GM12878 (cell line): Measurements from ENCODE around the gene KRT34. TPM values are rescaled to one million over a fixed set of nuclear protein-coding genes. Genes with fewer than 3 reads are reported as not detected.
"Not testable (repeated sequence)": the region's sequence is repeated elsewhere in the genome, so short reads cannot be mapped to it uniquely, and the experiment has no call there.

ENCODE experiments used
- ATAC-seq: fragments of 200-7000 bp; cut with Tn5 transposase; 3 replicates; pipeline ENCODE4 v1.9.1; 2020; ENCODE audit warnings: mild to moderate bottlenecking, moderate library complexity
- BruUV-seq: library from RNA; stranded (reverse); fragments of 400-500 nt; replicated peaks from 2 replicates; lab custom pipeline; 2021; lab: Mats Ljungman, UMichigan
- CTCF ChIA-PET: fragments of 300-600 bp; sonication (Branson Sonifier 250); formaldehyde crosslinking; extraction: SDS; loops from one replicate; lab custom pipeline; 2021; ENCODE audit warnings: inconsistent platforms; lab: Yijun Ruan, JAX
- POLR2A ChIA-PET: fragments of 350-600 bp; formaldehyde crosslinking; extraction: SDS; loops from one replicate; lab custom pipeline; 2021; ENCODE audit warnings: inconsistent platforms; lab: Charles Lee
- RAD21 ChIA-PET: fragments of 300-600 bp; sonication (Branson Sonifier 250); formaldehyde crosslinking; loops from one replicate; lab custom pipeline; 2023; ENCODE audit warnings: antibody characterized with exemption; ENCODE audit not compliant: unreplicated experiment; lab: Charles Lee
- SMC1A ChIA-PET: fragments of 300-600 bp; sonication (Branson Sonifier 250); formaldehyde crosslinking; loops from one replicate; lab custom pipeline; 2023; ENCODE audit not compliant: unreplicated experiment, uncharacterized antibody; lab: Charles Lee
- DNase-seq: peaks from one replicate; pipeline ENCODE4 v3.0.0-alpha.2; 2011; ENCODE audit warnings: low read depth, low spot score
- FAIRE-seq: peaks from 3 replicates; lab custom pipeline; 2011; peaks lifted over from hg19 to GRCh38; lab: Jason Lieb, UNC
- H2AFZ ChIP-seq: 2 replicates; pipeline ENCODE4 v1.6.0; 2011; ENCODE audit warnings: low read depth, low read length, control low read depth; ENCODE audit not compliant: control insufficient read depth
- H3K27ac ChIP-seq: 2 replicates; pipeline ENCODE4 v1.5.1; 2011; ENCODE audit warnings: control low read depth; ENCODE audit not compliant: control insufficient read depth, insufficient read depth
- H3K27me3 ChIP-seq, 2 experiments: replicated peaks in 1 of 2; 2 replicates each; pipeline versions ENCODE4 v1.6.0 to v1.6.1; 2011; ENCODE audit warnings: low read length in 1 of 2; ENCODE audit not compliant: control insufficient read depth in 2 of 2, insufficient read depth in 2 of 2
- H3K36me3 ChIP-seq, 2 experiments: 2 replicates each; pipeline ENCODE4 v1.5.1; 2011; ENCODE audit warnings: low read length in 1 of 2; ENCODE audit not compliant: control insufficient read depth in 2 of 2, insufficient read depth in 2 of 2
- H3K4me1 ChIP-seq: 2 replicates; pipeline ENCODE4 v1.6.1; 2011; ENCODE audit warnings: mild to moderate bottlenecking, low read length, moderate library complexity, mixed read lengths; ENCODE audit not compliant: control insufficient read depth, insufficient read depth
- H3K4me2 ChIP-seq: 2 replicates; pipeline ENCODE4 v1.6.0; 2011; ENCODE audit warnings: control low read depth; ENCODE audit not compliant: control insufficient read depth, insufficient read depth
- H3K4me3 ChIP-seq: fragments of 200-600 bp; sonication (generic); 2 replicates; pipeline ENCODE4 v1.5.1; 2016
- H3K79me2 ChIP-seq: 2 replicates; pipeline ENCODE4 v1.6.0; 2011; ENCODE audit warnings: low read length; ENCODE audit not compliant: control insufficient read depth, insufficient read depth
- H3K9ac ChIP-seq: 2 replicates; pipeline ENCODE4 v1.8.0; 2011; ENCODE audit warnings: low read length, control low read depth, mixed read lengths; ENCODE audit not compliant: control insufficient read depth, insufficient read depth
- H3K9me3 ChIP-seq: replicated peaks from 3 replicates; pipeline ENCODE4 v1.5.1; 2011; ENCODE audit warnings: mild to moderate bottlenecking, low read length; ENCODE audit not compliant: control insufficient read depth, insufficient read depth
- H4K20me1 ChIP-seq: 2 replicates; pipeline ENCODE4 v1.6.0; 2011; ENCODE audit not compliant: control insufficient read depth, insufficient read depth
- HDGF ChIP-seq: fragments of 450-650 bp; IDR thresholded peaks from 2 replicates; pipeline ENCODE4 v1.6.1; 2016; ENCODE audit warnings: antibody characterized with exemption
- IKZF2 ChIP-seq, 2 experiments: fragments of 450-650 bp; IDR thresholded peaks; 2 replicates each; pipeline ENCODE4 v1.6.1; 2017; ENCODE audit warnings: mild to moderate bottlenecking in 2 of 2, moderate library complexity in 2 of 2
- KDM1A ChIP-seq: fragments of 200-600 bp; sonication (generic); IDR thresholded peaks from 2 replicates; pipeline ENCODE4 v1.6.1; 2016; ENCODE audit warnings: borderline replicate concordance
- NFXL1 ChIP-seq: fragments of 450-650 bp; IDR thresholded peaks from 2 replicates; pipeline ENCODE4 v1.6.1; 2017; ENCODE audit warnings: antibody characterized with exemption, mild to moderate bottlenecking, borderline replicate concordance
- NFYA ChIP-seq: IDR thresholded peaks from 2 replicates; pipeline ENCODE4 v1.6.1; 2011; ENCODE audit warnings: low read depth, mild to moderate bottlenecking, low read length, improper control_type of control experiment, borderline replicate concordance
- POU2F2 ChIP-seq: IDR thresholded peaks from 3 replicates; pipeline ENCODE4 v1.6.1; 2011; ENCODE audit warnings: low read depth, mild to moderate bottlenecking, low read length, borderline replicate concordance
- RELB ChIP-seq: fragments of 450-650 bp; IDR thresholded peaks from 2 replicates; pipeline ENCODE4 v1.6.1; 2017; ENCODE audit warnings: low read depth, mild to moderate bottlenecking, moderate library complexity
- SMAD1 ChIP-seq: fragments of 450-650 bp; IDR thresholded peaks from 2 replicates; pipeline ENCODE4 v1.6.1; 2018; ENCODE audit warnings: mild to moderate bottlenecking, low read depth; ENCODE audit not compliant: partially characterized antibody
- SUPT20H ChIP-seq: IDR thresholded peaks from 2 replicates; pipeline ENCODE4 v1.6.1; 2011; ENCODE audit warnings: low read depth, mild to moderate bottlenecking, low read length, moderate library complexity, borderline replicate concordance; ENCODE audit not compliant: control insufficient read depth
- SUZ12 ChIP-seq: fragments of 200-600 bp; sonication (generic); IDR thresholded peaks from one replicate; pipeline ENCODE4 v1.6.1; 2018; ENCODE audit warnings: antibody characterized with exemption, mild to moderate bottlenecking; ENCODE audit not compliant: unreplicated experiment
- YBX1 ChIP-seq: fragments of 450-650 bp; IDR thresholded peaks from 2 replicates; pipeline ENCODE4 v1.6.1; 2016; ENCODE audit warnings: antibody characterized with exemption
- ZNF274 ChIP-seq: IDR thresholded peaks from one replicate; pipeline ENCODE4 v1.8.0; 2011; ENCODE audit not compliant: insufficient read length, insufficient read depth
- WGBS: methylation state at CpG from one replicate; pipeline ENCODE4 v1.1.6; 2016; ENCODE audit warnings: low lambda C conversion rate; ENCODE audit not compliant: insufficient replicate concordance, insufficient coverage; ENCODE audit errors: missing lambda C conversion rate; 5-methylcytosine and 5-hydroxymethylcytosine counted together
- in situ Hi-C: fragments of 300-500 bp; cut with MboI; formaldehyde crosslinking; loops from 9 replicates; pipeline ENCODE4 v1.14.3; 2018; ENCODE audit warnings: mixed read lengths
- intact Hi-C: fragments of 100-400 bp; cut with micrococcal nuclease; formaldehyde crosslinking; loops from one replicate; pipeline ENCODE4 v1.14.2; 2022; ENCODE audit not compliant: unreplicated experiment
- polyA plus RNA-seq, 11 experiments: library from polyadenylated mRNA; depleted of rRNA in 4 of 11; unstranded in 6 of 11; stranded (reverse) in 5 of 11; fragments of >200 nt; fragmentation: Nextera tagmentation in 4 of 11; fragmentation: Illumina TruSeq in 1 of 11; extraction: Ambion mirVana in 4 of 11; extraction: Trizol in 1 of 11; gene quantifications; 1 replicate in 1 of 11; 2 replicates in 10 of 11; pipeline versions ENCODE4 v1.2.1 to v1.2.3, GENCODE V29; 2011 to 2016; ENCODE audit warnings: inconsistent platforms in 2 of 11, missing spikeins in 2 of 11, low read depth in 1 of 11
- total RNA-seq, 4 experiments: library from RNA; depleted of rRNA in 3 of 4; stranded (reverse); fragments of >200 nt in 3 of 4; fragmentation: Illumina TruSeq in 1 of 4; extraction: Trizol in 1 of 4; gene quantifications; 2 replicates each; pipeline versions ENCODE4 v1.2.1 to v1.2.3, GENCODE V29; 2013 to 2021

KRT34 gene
- total and polyA plus RNA-seq, 10 of the 15 experiments (the other 5 are each of a cell fraction or from before 2014, with no cell fraction given): not detected

DNA sequence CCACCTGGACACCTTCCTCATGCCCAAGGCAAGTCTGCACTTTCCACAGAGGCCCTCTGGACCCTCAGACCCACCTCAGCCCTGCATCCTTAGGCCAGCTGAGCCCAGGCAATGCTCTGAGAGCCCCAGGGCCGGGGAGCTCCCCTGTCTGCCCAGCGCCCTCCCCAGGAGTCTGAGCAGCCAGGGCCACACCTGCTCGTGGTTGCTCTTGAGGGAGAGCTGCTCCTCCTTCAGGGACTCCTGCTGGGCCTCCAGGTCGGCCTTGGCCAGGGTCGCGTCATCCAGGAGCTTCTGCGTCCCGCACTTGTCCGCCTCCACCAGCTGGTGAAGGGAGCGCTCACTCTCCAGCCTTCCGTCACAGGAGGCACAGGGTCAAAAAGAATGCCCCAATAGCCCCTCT is 40.5 kb upstream of the KRT34 start:
- SMC1A ChIA-PET, H2AFZ ChIP-seq, ATAC-seq, H3K36me3 ChIP-seq, H3K4me3 ChIP-seq, H3K4me1 ChIP-seq, CTCF ChIA-PET, FAIRE-seq, DNase-seq, H3K9me3 ChIP-seq, RAD21 ChIA-PET, H3K4me2 ChIP-seq, H3K27me3 ChIP-seq, H3K9ac ChIP-seq, BruUV-seq, H3K79me2 ChIP-seq, intact Hi-C loops, in situ Hi-C loops, POLR2A ChIA-PET, H4K20me1 ChIP-seq, H3K27ac ChIP-seq: not testable (repeated sequence)
- WGBS: 41% methylated on average over 8 of the region's 11 CpGs

DNA sequence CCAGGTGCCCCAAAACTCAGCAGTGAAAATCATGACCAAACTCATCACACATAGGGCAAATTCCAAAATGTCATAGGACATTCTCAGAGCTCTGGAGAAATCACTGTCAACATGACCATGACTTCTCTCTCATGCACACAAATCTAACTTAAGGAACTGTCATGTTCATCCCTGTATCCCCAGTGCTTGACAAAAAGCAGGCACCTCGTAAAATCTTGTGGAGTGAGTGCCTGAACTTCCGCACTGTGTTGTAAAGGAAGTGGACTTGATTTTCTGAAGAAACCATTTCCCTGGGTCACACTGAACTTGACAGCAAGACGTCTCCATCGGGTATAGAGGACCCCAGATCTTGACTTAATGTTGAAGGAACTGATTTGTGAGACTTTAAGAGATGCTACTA is 39.5 kb upstream of the KRT34 start:
- BruUV-seq: no TSS peak
- TF ChIP-seq YBX1 (no peak), NFYA (no peak), ZNF274 (no peak), IKZF2 (IDR thresholded peaks at IDR 0.05) (no peak), SUPT20H (no peak), KDM1A (no peak), SUZ12 (no peak), HDGF (no peak), SMAD1 (no peak), RELB (no peak), POU2F2 (no peak), NFXL1 (no peak)
- no peak overlapping the region for H3K27ac ChIP-seq
- no peak overlapping the region for H3K4me2 ChIP-seq
- WGBS: 17% methylated on average over 4 of the region's 4 CpGs
- RAD21 ChIA-PET: no interaction called here
- H3K4me3 ChIP-seq: no peak overlapping the region
- H3K9me3 ChIP-seq: no peaks in the 10 kb centered on the region
- in situ Hi-C loops (no loop called here), intact Hi-C loops (no loop called here)
- H3K4me1 ChIP-seq: no peaks in the 10 kb centered on the region
- no peaks in the 10 kb centered on the region for H4K20me1 ChIP-seq
- CTCF ChIA-PET: no interaction called here
- no peaks in the 10 kb centered on the region for H3K36me3 ChIP-seq
- FAIRE-seq (no peak), DNase-seq (no peak), ATAC-seq (no peak)
- no peak overlapping the region for H2AFZ ChIP-seq
- SMC1A ChIA-PET: no interaction called here
- H3K27me3 ChIP-seq: no peaks in the 10 kb centered on the region; a peak in 1 of 4 replicates
- no peak overlapping the region for H3K9ac ChIP-seq
- POLR2A ChIA-PET: no interaction called here
- no peaks in the 10 kb centered on the region for H3K79me2 ChIP-seq
